ENCODE measurements around the gene SRRD.
"Not testable (repeated sequence)": the region's sequence is repeated elsewhere in the genome, so short reads cannot be mapped to it uniquely, and the experiment has no call there.

DNA sequence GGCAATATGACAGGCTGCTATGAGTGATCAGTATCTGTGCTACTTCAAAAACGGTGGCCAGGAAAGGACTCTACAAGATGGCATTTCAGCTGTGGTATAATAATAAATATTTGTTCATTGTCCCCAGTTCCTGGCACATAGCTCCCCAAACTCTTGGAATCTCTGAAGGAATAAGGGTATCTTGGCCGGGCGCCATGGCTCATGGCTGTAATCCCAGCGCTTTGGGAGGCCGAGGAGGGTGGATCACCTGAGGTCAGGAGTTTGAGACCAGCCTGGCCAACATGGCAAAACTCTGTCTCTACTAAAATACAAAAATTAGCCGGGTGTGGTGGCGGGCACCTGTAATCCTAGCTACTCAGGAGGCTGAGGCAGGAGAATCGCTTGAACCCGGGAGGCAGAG lies 44.8 kb downstream of the SRRD start:
- TF ChIP-seq E2F1 (CRISPR knock-in tag; IDR thresholded peaks at IDR 0.05); MTA3 (CRISPR knock-in tag; IDR thresholded peaks at IDR 0.05); MBD4 (IDR thresholded peaks at IDR 0.05; ENCODE audit: borderline replicate concordance, low read length); BRCA1 (CRISPR knock-in tag; IDR thresholded peaks at IDR 0.05); KLF9 (CRISPR knock-in tag; IDR thresholded peaks at IDR 0.05; ENCODE audit: low read depth); FOXJ3 (CRISPR knock-in tag; IDR thresholded peaks at IDR 0.05; ENCODE audit: borderline replicate concordance); ERF (CRISPR knock-in tag; IDR thresholded peaks at IDR 0.05); ZBTB33 (CRISPR knock-in tag; IDR thresholded peaks at IDR 0.05); ZNF367 (CRISPR knock-in tag; IDR thresholded peaks at IDR 0.05; ENCODE audit: borderline replicate concordance); ATF6 (CRISPR knock-in tag; conservative IDR thresholded peaks at IDR 0.05); ZNF30 (CRISPR knock-in tag; IDR thresholded peaks at IDR 0.05); EP300 (IDR thresholded peaks at IDR 0.05; ENCODE audit: low read depth in 2 of 2, low read length in 2 of 2); EP300 (CRISPR knock-in tag; IDR thresholded peaks at IDR 0.05; ENCODE audit: borderline replicate concordance); TAF1 (CRISPR knock-in tag; IDR thresholded peaks at IDR 0.05); ZNF605 (CRISPR knock-in tag; IDR thresholded peaks at IDR 0.05): not testable (repeated sequence)
